ENCODE measurements around the gene FOXI3.
A peak's percentile ranks its signal among the peaks of the same experiment; 100 is the strongest.

Gene FOXI3

DNA sequence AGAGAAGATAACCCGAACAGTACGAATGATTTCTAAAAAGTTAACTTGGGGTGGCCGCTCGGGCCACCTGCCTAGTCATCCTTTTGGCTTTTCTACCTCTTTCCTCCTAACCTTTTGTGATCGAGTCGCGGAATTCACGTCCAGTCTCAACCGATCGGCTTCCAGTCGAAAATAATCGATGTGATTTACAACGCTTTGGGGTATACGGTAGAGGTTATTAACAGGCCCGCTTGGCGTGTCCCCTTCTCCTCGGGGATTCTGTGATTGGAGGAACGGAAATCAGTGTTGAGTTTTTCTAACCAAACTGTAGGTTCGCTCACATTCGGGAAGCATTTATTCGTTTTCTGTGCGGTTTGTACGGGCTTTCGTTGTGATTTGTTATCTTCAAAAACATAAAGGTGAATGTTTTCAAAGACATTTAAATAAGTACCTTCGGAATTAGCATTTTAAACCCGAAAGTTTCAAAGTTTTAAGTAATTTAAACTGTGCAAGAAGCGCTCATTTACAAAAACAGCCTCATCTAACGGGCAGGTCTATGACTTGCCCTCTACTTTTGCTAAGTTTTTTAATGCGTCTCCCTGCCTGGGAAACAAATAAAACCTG lies 588 bp upstream of the FOXI3 start:
- peak overlapping the region; percentile 69 for H3K4me3 ChIP-seq
- no peak overlapping the region for H3K27ac ChIP-seq
- no peak for DNase-seq (ENCODE audit: low spot score)
- TF ChIP-seq, protein P1, sequence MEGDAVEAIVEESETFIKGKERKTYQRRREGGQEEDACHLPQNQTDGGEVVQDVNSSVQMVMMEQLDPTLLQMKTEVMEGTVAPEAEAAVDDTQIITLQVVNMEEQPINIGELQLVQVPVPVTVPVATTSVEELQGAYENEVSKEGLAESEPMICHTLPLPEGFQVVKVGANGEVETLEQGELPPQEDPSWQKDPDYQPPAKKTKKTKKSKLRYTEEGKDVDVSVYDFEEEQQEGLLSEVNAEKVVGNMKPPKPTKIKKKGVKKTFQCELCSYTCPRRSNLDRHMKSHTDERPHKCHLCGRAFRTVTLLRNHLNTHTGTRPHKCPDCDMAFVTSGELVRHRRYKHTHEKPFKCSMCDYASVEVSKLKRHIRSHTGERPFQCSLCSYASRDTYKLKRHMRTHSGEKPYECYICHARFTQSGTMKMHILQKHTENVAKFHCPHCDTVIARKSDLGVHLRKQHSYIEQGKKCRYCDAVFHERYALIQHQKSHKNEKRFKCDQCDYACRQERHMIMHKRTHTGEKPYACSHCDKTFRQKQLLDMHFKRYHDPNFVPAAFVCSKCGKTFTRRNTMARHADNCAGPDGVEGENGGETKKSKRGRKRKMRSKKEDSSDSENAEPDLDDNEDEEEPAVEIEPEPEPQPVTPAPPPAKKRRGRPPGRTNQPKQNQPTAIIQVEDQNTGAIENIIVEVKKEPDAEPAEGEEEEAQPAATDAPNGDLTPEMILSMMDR (IDR thresholded peaks at IDR 0.05) = no peak

DNA sequence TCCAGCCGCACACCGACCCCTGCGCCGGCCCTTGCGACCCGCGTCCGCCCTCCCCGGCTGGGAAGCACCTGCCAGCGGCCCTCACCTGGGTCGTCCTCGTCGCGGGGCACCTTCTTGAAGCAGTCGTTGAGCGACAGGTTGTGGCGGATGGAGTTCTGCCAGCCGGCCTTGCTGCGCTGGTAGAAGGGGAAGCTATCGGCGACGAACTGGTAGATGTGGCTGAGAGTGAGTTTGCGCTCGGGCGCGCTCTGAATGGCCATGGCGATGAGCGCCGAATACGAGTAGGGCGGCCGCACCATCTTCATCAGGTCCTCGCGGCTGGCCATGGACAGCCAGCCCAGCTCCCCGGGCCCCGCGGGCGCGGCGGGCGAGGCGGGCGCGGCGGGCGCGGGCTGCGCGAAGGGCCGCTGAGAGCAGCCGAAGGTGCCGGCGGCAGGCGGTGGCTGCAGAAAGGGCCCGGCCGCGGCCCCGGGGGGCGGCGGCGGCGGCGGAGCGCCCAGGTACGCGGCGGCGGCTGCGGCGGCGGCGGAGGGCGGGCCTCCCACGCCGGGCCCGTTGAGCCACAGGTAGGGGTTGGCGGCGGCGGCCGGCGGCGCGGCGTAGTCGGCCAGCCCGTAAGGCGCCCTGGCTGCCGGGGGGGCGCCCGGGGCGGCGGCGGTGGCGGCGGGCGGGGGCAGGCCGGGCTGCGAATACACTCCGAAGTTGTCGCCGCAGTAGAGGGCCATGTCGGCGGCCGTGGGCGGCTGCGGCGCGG lies 505 bp downstream of the FOXI3 start:
- no peak for DNase-seq (ENCODE audit: low spot score)
- H3K4me3 ChIP-seq = peak overlapping the region; percentile 69
- TF ChIP-seq, protein P1 (IDR thresholded peaks at IDR 0.05) = no peak

GRCh38 chr2:88450925-88451810 lies 1.3 kb downstream of the FOXI3 start:
- Histone ChIP-seq H3K4me3 (peak overlapping the region; percentile 69), H3K27ac (no peak overlapping the region)
- DNase-seq (ENCODE audit: low spot score) = no peak
- TF ChIP-seq, protein P1 (IDR thresholded peaks at IDR 0.05) = no peak

More for the DNA sequence above, 505 bp downstream of the FOXI3 start:
- H3K27ac ChIP-seq = no peak overlapping the region

GRCh38 chr2:88450186-88450585 lies 2.3 kb downstream of the FOXI3 start:
- DNase-seq (ENCODE audit: low spot score) = no peak
- no peak overlapping the region for H3K27ac ChIP-seq
- TF ChIP-seq, protein P1 (IDR thresholded peaks at IDR 0.05) = no peak
- no peak overlapping the region for H3K4me3 ChIP-seq

- TF ChIP-seq, protein P1 (IDR thresholded peaks at IDR 0.05) = no peak
- DNase-seq (ENCODE audit: low spot score) = no peak
- H3K4me3 ChIP-seq = no peak overlapping the region
- no peak overlapping the region for H3K27ac ChIP-seq
These were observed 4.2 kb downstream of the FOXI3 start for GRCh38 chr2:88448248-88448647.

- no peak for DNase-seq (ENCODE audit: low spot score)
- no peak overlapping the region for H3K27ac ChIP-seq
- TF ChIP-seq, protein P1 (IDR thresholded peaks at IDR 0.05) = no peak
- H3K4me3 ChIP-seq = no peak overlapping the region
These were observed 9.0 kb downstream of the FOXI3 start for GRCh38 chr2:88443353-88443938.

Measured in coronary artery (tissue), 2 donors.